ENCODE results near the gene TPH2. TPM values are rescaled to one million over a fixed set of nuclear protein-coding genes. Genes with fewer than 3 reads are reported as not detected.

Gene TPH2
- total RNA-seq, 1 donor from 2014 or later = not detected

DNA sequence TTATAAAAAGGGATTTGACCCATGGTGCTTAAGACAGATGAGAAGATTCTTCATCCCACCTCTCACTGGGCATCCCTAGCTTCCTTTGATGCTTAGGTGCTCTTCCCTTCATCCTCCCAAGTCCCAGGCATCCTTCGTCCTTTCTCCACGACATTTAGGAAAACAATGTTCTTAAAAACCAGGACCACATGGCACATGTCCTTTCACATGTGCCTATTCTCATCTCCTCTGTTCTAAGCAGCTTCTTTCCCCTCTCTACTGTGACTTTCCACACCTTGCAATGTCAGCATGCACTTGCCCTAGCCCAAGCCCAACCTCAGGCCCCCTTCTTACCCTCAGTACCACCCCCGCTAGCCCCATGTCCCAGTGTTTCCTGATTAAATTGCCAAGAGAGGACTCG is 12.2 kb downstream of the TPH2 start:
- no peaks in the 10 kb centered on the region for H3K9me3 ChIP-seq
- H3K4me1 ChIP-seq = no peaks in the 10 kb centered on the region
- no peak for DNase-seq (ENCODE audit: low spot score in 2 of 2)
- H3K36me3 ChIP-seq = no peaks in the 10 kb centered on the region
- TF ChIP-seq, protein P1, sequence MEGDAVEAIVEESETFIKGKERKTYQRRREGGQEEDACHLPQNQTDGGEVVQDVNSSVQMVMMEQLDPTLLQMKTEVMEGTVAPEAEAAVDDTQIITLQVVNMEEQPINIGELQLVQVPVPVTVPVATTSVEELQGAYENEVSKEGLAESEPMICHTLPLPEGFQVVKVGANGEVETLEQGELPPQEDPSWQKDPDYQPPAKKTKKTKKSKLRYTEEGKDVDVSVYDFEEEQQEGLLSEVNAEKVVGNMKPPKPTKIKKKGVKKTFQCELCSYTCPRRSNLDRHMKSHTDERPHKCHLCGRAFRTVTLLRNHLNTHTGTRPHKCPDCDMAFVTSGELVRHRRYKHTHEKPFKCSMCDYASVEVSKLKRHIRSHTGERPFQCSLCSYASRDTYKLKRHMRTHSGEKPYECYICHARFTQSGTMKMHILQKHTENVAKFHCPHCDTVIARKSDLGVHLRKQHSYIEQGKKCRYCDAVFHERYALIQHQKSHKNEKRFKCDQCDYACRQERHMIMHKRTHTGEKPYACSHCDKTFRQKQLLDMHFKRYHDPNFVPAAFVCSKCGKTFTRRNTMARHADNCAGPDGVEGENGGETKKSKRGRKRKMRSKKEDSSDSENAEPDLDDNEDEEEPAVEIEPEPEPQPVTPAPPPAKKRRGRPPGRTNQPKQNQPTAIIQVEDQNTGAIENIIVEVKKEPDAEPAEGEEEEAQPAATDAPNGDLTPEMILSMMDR (IDR thresholded peaks at IDR 0.05) = no peak
- H3K27me3 ChIP-seq = no peaks in the 10 kb centered on the region
- H3K4me3 ChIP-seq = no peak overlapping the region
- H3K27ac ChIP-seq = no peak overlapping the region
- intact Hi-C loops (cut with DNase I) = no loop called here

DNA sequence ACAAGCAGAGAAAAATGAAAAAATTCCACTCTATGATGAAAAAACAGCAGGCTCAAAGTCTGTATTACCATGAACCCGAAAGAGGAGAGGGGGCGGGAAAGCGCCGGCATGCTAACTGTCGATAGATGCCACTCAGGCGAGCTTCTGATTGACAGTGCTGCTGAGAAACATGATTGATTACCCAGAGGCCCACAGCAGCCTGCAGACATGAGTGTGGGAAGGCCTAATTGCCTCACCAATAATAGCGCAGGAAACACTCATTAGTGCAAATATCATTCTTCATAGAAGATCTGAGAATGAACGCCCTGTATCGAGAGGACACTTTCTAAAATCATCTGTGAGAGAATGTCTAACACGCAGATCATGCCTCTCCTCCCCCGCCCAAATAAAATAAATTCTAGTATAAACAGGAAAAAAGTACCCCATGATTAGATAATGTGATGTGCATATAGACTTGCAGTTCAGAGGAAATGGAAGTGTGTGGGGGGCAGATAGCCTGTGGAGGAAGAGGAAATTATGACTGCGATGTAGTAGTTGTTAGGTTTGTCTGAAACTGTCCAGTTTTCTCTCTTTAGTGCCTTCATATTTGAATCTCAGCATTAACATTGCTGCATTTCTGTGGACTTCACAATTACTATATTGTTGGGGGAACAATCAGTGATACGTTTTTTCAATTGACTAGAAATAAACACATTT is 15.6 kb downstream of the TPH2 start:
- intact Hi-C loops (cut with DNase I) = no loop called here
- Histone ChIP-seq H3K4me3 (no peak overlapping the region), H3K36me3 (no peaks in the 10 kb centered on the region), H3K9me3 (no peaks in the 10 kb centered on the region), H3K27ac (no peak overlapping the region), H3K4me1 (no peaks in the 10 kb centered on the region), H3K27me3 (no peaks in the 10 kb centered on the region)
- DNase-seq (ENCODE audit: low spot score in 2 of 2) = no peak
- TF ChIP-seq, protein P1 (IDR thresholded peaks at IDR 0.05) = no peak

DNA sequence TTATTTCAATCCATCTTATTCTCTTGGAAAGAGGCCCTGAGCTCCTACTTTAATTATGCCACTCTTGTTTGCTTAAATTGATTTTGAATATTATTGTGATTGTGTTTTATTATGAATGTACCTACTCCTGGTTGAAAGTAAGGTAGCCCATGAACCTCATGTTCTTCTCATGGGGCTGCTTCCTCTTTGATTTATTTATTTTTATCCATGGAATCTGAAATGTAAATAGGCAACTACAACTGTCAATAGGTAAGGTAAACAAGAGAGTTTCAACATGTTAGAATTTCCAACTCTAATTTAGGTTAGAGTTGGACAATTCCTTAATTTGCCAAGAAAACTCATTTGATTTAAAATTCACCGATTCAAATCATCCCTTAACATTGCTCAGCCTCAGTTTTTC is 16.2 kb downstream of the TPH2 start:
- H3K4me3 ChIP-seq = no peak overlapping the region
- no peak overlapping the region for H3K27ac ChIP-seq
- H3K36me3 ChIP-seq = no peaks in the 10 kb centered on the region
- no peak for DNase-seq (ENCODE audit: low spot score in 2 of 2)
- H3K9me3 ChIP-seq = no peaks in the 10 kb centered on the region
- TF ChIP-seq, protein P1 (IDR thresholded peaks at IDR 0.05) = no peak
- H3K4me1 ChIP-seq = no peaks in the 10 kb centered on the region
- intact Hi-C loops (cut with DNase I) = no loop called here
- H3K27me3 ChIP-seq = no peaks in the 10 kb centered on the region

DNA sequence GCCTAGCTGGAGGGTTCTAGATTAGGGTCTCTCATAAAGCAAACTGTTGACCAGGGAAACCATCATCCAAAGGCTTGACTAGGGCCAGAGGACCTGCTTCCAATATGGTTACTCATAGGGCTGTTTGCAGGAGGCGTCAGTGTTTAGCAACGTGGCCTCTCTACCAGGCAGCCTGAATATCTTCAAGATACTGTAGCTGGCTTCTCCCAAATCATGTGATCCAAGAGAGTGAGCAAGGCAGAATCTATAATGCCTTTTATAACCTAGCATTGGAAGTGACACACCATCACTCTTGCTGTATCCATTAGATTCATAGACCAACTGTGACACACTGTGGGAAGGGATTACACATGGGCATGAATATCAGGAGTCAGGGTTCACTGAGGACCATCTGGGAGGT is 17.3 kb downstream of the TPH2 start:
- TF ChIP-seq, protein P1 (IDR thresholded peaks at IDR 0.05) = no peak
- Histone ChIP-seq H3K4me1 (no peaks in the 10 kb centered on the region), H3K27ac (no peak overlapping the region), H3K36me3 (no peaks in the 10 kb centered on the region), H3K4me3 (no peak overlapping the region), H3K9me3 (no peaks in the 10 kb centered on the region), H3K27me3 (no peaks in the 10 kb centered on the region)
- DNase-seq (ENCODE audit: low spot score in 2 of 2) = no peak
- intact Hi-C loops (cut with DNase I) = no loop called here

DNA sequence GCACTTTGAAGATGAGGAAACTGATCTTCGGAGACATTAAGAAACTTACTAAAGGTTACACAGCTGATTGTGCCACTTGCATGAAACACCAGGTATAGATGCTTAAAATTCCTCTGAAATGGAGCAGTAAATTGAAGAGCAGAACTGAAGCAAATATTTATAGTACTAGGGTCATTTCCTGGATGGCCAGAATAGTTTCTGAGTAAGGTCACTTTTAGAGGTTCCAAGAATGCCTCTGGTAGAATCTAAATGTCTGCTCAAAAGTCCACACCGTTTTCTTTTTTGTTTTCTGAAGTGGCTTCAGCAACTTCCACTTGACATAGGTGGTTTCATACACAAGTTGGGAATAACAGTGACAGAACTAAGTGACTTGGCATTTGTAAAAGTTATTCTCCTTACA is 19.4 kb downstream of the TPH2 start:
- H3K4me3 ChIP-seq = no peak overlapping the region
- H3K4me1 ChIP-seq = no peaks in the 10 kb centered on the region
- H3K27ac ChIP-seq = no peak overlapping the region
- TF ChIP-seq, protein P1 (IDR thresholded peaks at IDR 0.05) = no peak
- H3K36me3 ChIP-seq = no peaks in the 10 kb centered on the region
- H3K27me3 ChIP-seq = no peaks in the 10 kb centered on the region
- DNase-seq (ENCODE audit: low spot score in 2 of 2) = no peak
- H3K9me3 ChIP-seq = no peaks in the 10 kb centered on the region
- intact Hi-C loops (cut with DNase I) = no loop called here

DNA sequence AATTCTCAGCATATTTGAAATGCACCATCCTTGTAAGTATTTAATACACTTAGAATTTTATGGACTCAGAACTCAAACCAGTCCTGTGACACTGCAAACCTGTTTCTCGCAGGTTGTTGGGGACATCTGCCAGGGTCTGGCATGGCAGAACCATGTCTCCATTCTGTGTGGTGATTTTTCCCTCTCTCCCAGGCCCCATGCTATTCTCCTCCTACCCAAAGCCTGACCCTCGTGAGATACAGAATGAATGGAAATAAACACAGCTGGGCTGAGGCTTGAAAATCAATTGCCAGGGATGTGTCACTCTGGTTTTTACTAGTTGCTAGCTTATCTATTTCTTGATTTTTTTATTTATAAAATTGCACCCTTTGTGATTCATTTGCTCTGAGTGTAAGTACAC is 19.8 kb downstream of the TPH2 start:
- H3K36me3 ChIP-seq = no peaks in the 10 kb centered on the region

More for the DNA sequence above, 19.8 kb downstream of the TPH2 start:
- H3K27ac ChIP-seq = no peak overlapping the region
- TF ChIP-seq, protein P1 (IDR thresholded peaks at IDR 0.05) = no peak
- no peaks in the 10 kb centered on the region for H3K4me1 ChIP-seq
- intact Hi-C loops (cut with DNase I) = no loop called here
- no peaks in the 10 kb centered on the region for H3K27me3 ChIP-seq
- H3K4me3 ChIP-seq = no peak overlapping the region
- H3K9me3 ChIP-seq = no peaks in the 10 kb centered on the region
- DNase-seq (ENCODE audit: low spot score in 2 of 2) = no peak
